Coronary artery (tissue), 2 donors: ENCODE measurements around the gene PRKN.

Source experiments
- DNase-seq: peaks from one replicate; pipeline ENCODE4 v3.0.0-alpha.2; 2017; ENCODE audit warnings: low spot score
- H3K27ac ChIP-seq, 2 donors: fragments of 200-600 bp; sonication (generic); one replicate each; pipeline ENCODE4 v1.5.1; 2016 to 2019
- H3K4me3 ChIP-seq: fragments of 200-600 bp; sonication (generic); 2 replicates; pipeline ENCODE4 v1.5.1; 2016; ENCODE audit warnings: mild to moderate bottlenecking, moderate library complexity
- CTCF ChIP-seq: fragments of 200-600 bp; sonication (generic); IDR thresholded peaks from one replicate; pipeline ENCODE4 v1.5.1; 2019; ENCODE audit warnings: antibody characterized with exemption

The PRKN gene

GRCh38 chr6:162442687-162443086 lies 284.9 kb downstream of the PRKN start:
- Histone ChIP-seq H3K4me3 (no peak overlapping the region), H3K27ac (no peak overlapping the region)
- no peak for DNase-seq
- TF ChIP-seq CTCF = no peak

- no peak for TF ChIP-seq CTCF
- Histone ChIP-seq H3K4me3 (no peak overlapping the region), H3K27ac (no peak overlapping the region)
- no peak for DNase-seq
Measured at GRCh38 chr6:162441991-162442390, 285.6 kb downstream of the PRKN start.

GRCh38 chr6:162438980-162439379 lies 288.6 kb downstream of the PRKN start:
- Histone ChIP-seq H3K27ac (no peak overlapping the region), H3K4me3 (no peak overlapping the region)
- no peak for DNase-seq
- no peak for TF ChIP-seq CTCF

- no peak for DNase-seq
- TF ChIP-seq CTCF = no peak
- Histone ChIP-seq H3K4me3 (no peak overlapping the region), H3K27ac (no peak overlapping the region)
Measured at GRCh38 chr6:162435071-162435470, 292.5 kb downstream of the PRKN start.

- Histone ChIP-seq H3K27ac (no peak overlapping the region), H3K4me3 (no peak overlapping the region)
- no peak for TF ChIP-seq CTCF
- no peak for DNase-seq
Measured at GRCh38 chr6:162421004-162421403, 306.6 kb downstream of the PRKN start.

GRCh38 chr6:162416831-162417537 lies 310.6 kb downstream of the PRKN start:
- Histone ChIP-seq H3K4me3 (no peak overlapping the region), H3K27ac (no peak overlapping the region)
- DNase-seq = no peak
- TF ChIP-seq CTCF = no peak

- H3K27ac ChIP-seq = no peak overlapping the region
- no peak overlapping the region for H3K4me3 ChIP-seq
- no peak for DNase-seq
- TF ChIP-seq CTCF = no peak
Measured at GRCh38 chr6:162416307-162416706, 311.3 kb downstream of the PRKN start.
